Measurements from ENCODE around the gene AFMID.
"Not testable (repeated sequence)": the region's sequence is repeated elsewhere in the genome, so short reads cannot be mapped to it uniquely, and the experiment has no call there.

Gene AFMID

DNA sequence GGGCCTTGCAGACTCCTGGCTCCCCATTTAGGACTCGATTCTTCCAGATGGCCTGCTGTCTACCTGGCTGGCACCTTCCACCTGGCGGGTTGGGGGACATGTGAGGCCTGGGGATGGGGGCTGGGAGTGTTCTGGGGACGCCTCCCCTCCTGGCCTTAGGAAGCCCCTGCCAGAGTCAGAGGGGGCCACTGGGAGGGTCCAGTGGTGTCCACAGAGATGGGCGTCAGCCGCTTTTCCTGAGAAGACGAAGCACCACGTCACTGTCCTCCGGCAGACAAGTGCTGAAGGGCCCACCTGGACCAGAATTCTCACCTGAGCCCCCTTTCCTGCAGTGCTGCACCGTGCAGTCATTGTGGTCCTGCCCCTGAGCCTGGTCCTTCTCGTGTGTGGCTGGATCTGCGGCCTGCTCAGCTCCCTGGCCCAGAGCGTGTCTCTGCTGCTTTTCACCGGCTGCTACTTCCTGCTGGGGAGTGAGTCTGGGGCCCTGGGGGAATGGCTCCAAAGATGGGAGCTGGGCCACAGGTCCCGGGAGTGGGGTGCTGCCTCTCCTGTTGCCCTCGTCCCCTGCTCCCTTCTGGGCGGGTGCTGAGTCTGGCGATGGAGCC, 47.2 kb downstream of the AFMID start (continued):
- TF ChIP-seq, protein P1, sequence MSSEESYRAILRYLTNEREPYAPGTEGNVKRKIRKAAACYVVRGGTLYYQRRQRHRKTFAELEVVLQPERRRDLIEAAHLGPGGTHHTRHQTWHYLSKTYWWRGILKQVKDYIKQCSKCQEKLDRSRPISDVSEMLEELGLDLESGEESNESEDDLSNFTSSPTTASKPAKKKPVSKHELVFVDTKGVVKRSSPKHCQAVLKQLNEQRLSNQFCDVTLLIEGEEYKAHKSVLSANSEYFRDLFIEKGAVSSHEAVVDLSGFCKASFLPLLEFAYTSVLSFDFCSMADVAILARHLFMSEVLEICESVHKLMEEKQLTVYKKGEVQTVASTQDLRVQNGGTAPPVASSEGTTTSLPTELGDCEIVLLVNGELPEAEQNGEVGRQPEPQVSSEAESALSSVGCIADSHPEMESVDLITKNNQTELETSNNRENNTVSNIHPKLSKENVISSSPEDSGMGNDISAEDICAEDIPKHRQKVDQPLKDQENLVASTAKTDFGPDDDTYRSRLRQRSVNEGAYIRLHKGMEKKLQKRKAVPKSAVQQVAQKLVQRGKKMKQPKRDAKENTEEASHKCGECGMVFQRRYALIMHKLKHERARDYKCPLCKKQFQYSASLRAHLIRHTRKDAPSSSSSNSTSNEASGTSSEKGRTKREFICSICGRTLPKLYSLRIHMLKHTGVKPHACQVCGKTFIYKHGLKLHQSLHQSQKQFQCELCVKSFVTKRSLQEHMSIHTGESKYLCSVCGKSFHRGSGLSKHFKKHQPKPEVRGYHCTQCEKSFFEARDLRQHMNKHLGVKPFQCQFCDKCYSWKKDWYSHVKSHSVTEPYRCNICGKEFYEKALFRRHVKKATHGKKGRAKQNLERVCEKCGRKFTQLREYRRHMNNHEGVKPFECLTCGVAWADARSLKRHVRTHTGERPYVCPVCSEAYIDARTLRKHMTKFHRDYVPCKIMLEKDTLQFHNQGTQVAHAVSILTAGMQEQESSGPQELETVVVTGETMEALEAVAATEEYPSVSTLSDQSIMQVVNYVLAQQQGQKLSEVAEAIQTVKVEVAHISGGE (tag by site-specific recombination; conservative IDR thresholded peaks at IDR 0.05; ENCODE audit: low read depth): no peak
- no peak for TF ChIP-seq ZFHX2 (tag by site-specific recombination; conservative IDR thresholded peaks at IDR 0.05)
- TF ChIP-seq ZNF830 (tag by site-specific recombination; IDR thresholded peaks at IDR 0.05; ENCODE audit: low read depth): no peak
- no peak for TF ChIP-seq ZFP37 (tag by site-specific recombination; IDR thresholded peaks at IDR 0.05)
- no peak for TF ChIP-seq ZNF701 (tag by site-specific recombination; IDR thresholded peaks at IDR 0.05)
- no peak for TF ChIP-seq ZBTB20 (tag by site-specific recombination; IDR thresholded peaks at IDR 0.05)
- TF ChIP-seq ZNF169 (tag by site-specific recombination; IDR thresholded peaks at IDR 0.05): no peak
- TF ChIP-seq, protein P2, sequence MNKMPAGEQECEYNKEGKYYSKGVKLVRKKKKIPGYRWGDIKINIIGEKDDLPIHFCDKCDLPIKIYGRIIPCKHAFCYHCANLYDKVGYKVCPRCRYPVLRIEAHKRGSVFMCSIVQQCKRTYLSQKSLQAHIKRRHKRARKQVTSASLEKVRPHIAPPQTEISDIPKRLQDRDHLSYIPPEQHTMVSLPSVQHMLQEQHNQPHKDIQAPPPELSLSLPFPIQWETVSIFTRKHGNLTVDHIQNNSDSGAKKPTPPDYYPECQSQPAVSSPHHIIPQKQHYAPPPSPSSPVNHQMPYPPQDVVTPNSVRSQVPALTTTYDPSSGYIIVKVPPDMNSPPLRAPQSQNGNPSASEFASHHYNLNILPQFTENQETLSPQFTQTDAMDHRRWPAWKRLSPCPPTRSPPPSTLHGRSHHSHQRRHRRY (tag by site-specific recombination; IDR thresholded peaks at IDR 0.05): no peak
- no peak for TF ChIP-seq ZNF449 (tag by site-specific recombination; IDR thresholded peaks at IDR 0.05)
- TF ChIP-seq ZNF391 (tag by site-specific recombination; IDR thresholded peaks at IDR 0.05; ENCODE audit: borderline replicate concordance, low read depth): no peak
- no peak for TF ChIP-seq ZNF777 (tag by site-specific recombination; IDR thresholded peaks at IDR 0.05; ENCODE audit: borderline replicate concordance)
- TF ChIP-seq ZNF596 (tag by site-specific recombination; IDR thresholded peaks at IDR 0.05): no peak

- H3K4me3 ChIP-seq (ENCODE audit: low read depth, low read length); H3K9me3 ChIP-seq (ENCODE audit: control insufficient read depth, insufficient read depth, low read depth, low read length); POLR2A ChIA-PET; H3K27ac ChIP-seq (ENCODE audit: extremely low read depth, low read depth, low read length); H3K36me3 ChIP-seq (ENCODE audit: control insufficient read depth in 2 of 2, insufficient read depth in 1 of 2, low read length in 2 of 2); H3K4me1 ChIP-seq (ENCODE audit: control insufficient read depth, insufficient read depth, low read length): not testable (repeated sequence)
- CTCF ChIA-PET: interaction anchor here (1.0 to 8.6 kb wide), 2 partner anchors 15 to 25 kb away, joined by 4 to 60 read pairs; no protein-coding TSS in a partner anchor
Observed at GRCh38 chr17:78235022-78235421, 47.9 kb downstream of the AFMID start.

- POLR2A ChIA-PET: no interaction called here
Observed at GRCh38 chr17:78235885-78236284, 48.7 kb downstream of the AFMID start.

More at GRCh38 chr17:78235885-78236284, 48.7 kb downstream of the AFMID start:
- CTCF ChIA-PET: interaction anchor here (8.6 kb wide), 1 partner anchor 14 kb away, joined by 60 read pairs; no protein-coding TSS in a partner anchor
- TF ChIP-seq SP3 (tag by site-specific recombination; IDR thresholded peaks at IDR 0.05) (no peak), ZNF701 (tag by site-specific recombination; IDR thresholded peaks at IDR 0.05) (no peak), ZNF174 (tag by site-specific recombination; IDR thresholded peaks at IDR 0.05) (no peak), BCL11B (tag by site-specific recombination; IDR thresholded peaks at IDR 0.05; ENCODE audit: low read depth) (no peak), YY2 (tag by site-specific recombination; IDR thresholded peaks at IDR 0.05) (no peak), WT1 (tag by site-specific recombination; IDR thresholded peaks at IDR 0.05) (no peak), KLF8 (tag by site-specific recombination; IDR thresholded peaks at IDR 0.05) (no peak), ZNF112 (tag by site-specific recombination; IDR thresholded peaks at IDR 0.05) (no peak)
- TF ChIP-seq, protein P3, sequence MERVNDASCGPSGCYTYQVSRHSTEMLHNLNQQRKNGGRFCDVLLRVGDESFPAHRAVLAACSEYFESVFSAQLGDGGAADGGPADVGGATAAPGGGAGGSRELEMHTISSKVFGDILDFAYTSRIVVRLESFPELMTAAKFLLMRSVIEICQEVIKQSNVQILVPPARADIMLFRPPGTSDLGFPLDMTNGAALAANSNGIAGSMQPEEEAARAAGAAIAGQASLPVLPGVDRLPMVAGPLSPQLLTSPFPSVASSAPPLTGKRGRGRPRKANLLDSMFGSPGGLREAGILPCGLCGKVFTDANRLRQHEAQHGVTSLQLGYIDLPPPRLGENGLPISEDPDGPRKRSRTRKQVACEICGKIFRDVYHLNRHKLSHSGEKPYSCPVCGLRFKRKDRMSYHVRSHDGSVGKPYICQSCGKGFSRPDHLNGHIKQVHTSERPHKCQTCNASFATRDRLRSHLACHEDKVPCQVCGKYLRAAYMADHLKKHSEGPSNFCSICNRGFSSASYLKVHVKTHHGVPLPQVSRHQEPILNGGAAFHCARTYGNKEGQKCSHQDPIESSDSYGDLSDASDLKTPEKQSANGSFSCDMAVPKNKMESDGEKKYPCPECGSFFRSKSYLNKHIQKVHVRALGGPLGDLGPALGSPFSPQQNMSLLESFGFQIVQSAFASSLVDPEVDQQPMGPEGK (tag by site-specific recombination; IDR thresholded peaks at IDR 0.05): no peak
- Histone ChIP-seq H3K36me3 (ENCODE audit: control insufficient read depth in 2 of 2, insufficient read depth in 1 of 2, low read length in 2 of 2) (no peaks in the 10 kb centered on the region), H3K4me1 (ENCODE audit: control insufficient read depth, insufficient read depth, low read length) (no peaks in the 10 kb centered on the region), H3K9me3 (ENCODE audit: control insufficient read depth, insufficient read depth, low read depth, low read length) (no peaks in the 10 kb centered on the region), H3K4me3 (ENCODE audit: low read depth, low read length) (no peak overlapping the region), H3K27ac (ENCODE audit: extremely low read depth, low read depth, low read length) (no peak overlapping the region)
